PC-9 (cell line): Measurements from ENCODE around the gene LMF1. TPM values are rescaled to one million over a fixed set of nuclear protein-coding genes. Genes with fewer than 3 reads are reported as not detected.

Experiments used
- BruUV-seq: library from RNA; stranded (reverse); fragments of 400-500 nt; replicated peaks from 2 replicates; lab custom pipeline; 2021; lab: Mats Ljungman, UMichigan
- CTCF ChIA-PET: fragments of 300-600 bp; sonication (Branson Sonifier 250); formaldehyde crosslinking; loops from one replicate; lab custom pipeline; 2022; ENCODE audit warnings: antibody characterized with exemption; lab: Charles Lee
- POLR2A ChIA-PET: fragments of 300-600 bp; sonication (Branson Sonifier 250); formaldehyde crosslinking; loops from one replicate; lab custom pipeline; 2022; ENCODE audit warnings: antibody characterized with exemption; ENCODE audit not compliant: unreplicated experiment; lab: Charles Lee
- DNase-seq, 2 experiments: peaks; one replicate each; pipeline versions ENCODE4 v3.0.0 to v3.0.0-alpha.2; 2015 to 2022; ENCODE audit warnings: mixed read lengths in 1 of 2
- H2AFZ ChIP-seq: fragments of 200-600 bp; sonication (generic); 2 replicates; pipeline ENCODE4 v1.8.1; 2017; ENCODE audit warnings: antibody characterized with exemption
- H3F3A ChIP-seq: fragments of 200-600 bp; sonication (generic); 2 replicates; pipeline ENCODE4 v1.8.1; 2017; ENCODE audit warnings: antibody characterized with exemption, mild to moderate bottlenecking, low read depth; ENCODE audit not compliant: insufficient read depth
- H3K27ac ChIP-seq: fragments of 200-600 bp; sonication (generic); 2 replicates; pipeline ENCODE4 v1.6.1; 2016; ENCODE audit warnings: mixed run types
- H3K27me3 ChIP-seq: fragments of 200-600 bp; sonication (generic); 2 replicates; pipeline ENCODE4 v1.6.1; 2016; ENCODE audit warnings: low read depth, mixed run types; ENCODE audit not compliant: insufficient read depth
- H3K36me3 ChIP-seq: fragments of 200-600 bp; sonication (generic); 2 replicates; pipeline ENCODE4 v1.6.1; 2016; ENCODE audit warnings: low read depth, mixed run types
- H3K4me1 ChIP-seq: fragments of 200-600 bp; sonication (generic); replicated peaks from 2 replicates; pipeline ENCODE4 v1.6.1; 2016; ENCODE audit warnings: mixed run types; ENCODE audit not compliant: insufficient read depth
- H3K4me2 ChIP-seq: fragments of 200-600 bp; sonication (generic); 2 replicates; pipeline ENCODE4 v1.6.1; 2017; ENCODE audit warnings: mixed run types
- H3K4me3 ChIP-seq: fragments of 200-600 bp; sonication (generic); 2 replicates; pipeline ENCODE4 v1.6.1; 2016; ENCODE audit warnings: mixed run types
- H3K79me2 ChIP-seq: fragments of 200-600 bp; sonication (generic); 2 replicates; pipeline ENCODE4 v1.6.1; 2017; ENCODE audit warnings: low read depth, mixed run types
- H3K9me2 ChIP-seq: fragments of 200-600 bp; sonication (generic); 2 replicates; pipeline ENCODE4 v1.8.1; 2017; ENCODE audit warnings: mild to moderate bottlenecking; ENCODE audit not compliant: insufficient read depth
- H3K9me3 ChIP-seq: fragments of 200-600 bp; sonication (generic); 2 replicates; pipeline ENCODE4 v1.8.1; 2016; ENCODE audit warnings: low read depth; ENCODE audit not compliant: insufficient read depth
- H4K20me1 ChIP-seq: fragments of 200-600 bp; sonication (generic); 2 replicates; pipeline ENCODE4 v1.8.1; 2017; ENCODE audit not compliant: insufficient read depth
- CTCF ChIP-seq: fragments of 200-600 bp; sonication (generic); conservative IDR thresholded peaks from 2 replicates; pipeline ENCODE4 v1.6.1; 2017; ENCODE audit warnings: mixed run types, antibody characterized with exemption, mild to moderate bottlenecking, moderate library complexity
- EZH2 ChIP-seq: fragments of 200-600 bp; sonication (generic); IDR thresholded peaks from 2 replicates; pipeline ENCODE4 v1.8.0; 2017; ENCODE audit warnings: antibody characterized with exemption, low read depth
- intact Hi-C: fragments of 100-400 bp; cut with micrococcal nuclease; formaldehyde crosslinking; loops from one replicate; pipeline ENCODE4 v1.10.0; 2022; ENCODE audit not compliant: unreplicated experiment
- total RNA-seq: library from RNA; stranded (reverse); gene quantifications from 2 replicates; pipeline ENCODE4 v1.2.3, GENCODE V29; 2021

Gene LMF1
- total RNA-seq, 1 experiment from 2014 or later: 31.3 TPM

- CTCF ChIA-PET: no interaction called here
- DNase-seq: no peak
- intact Hi-C loops: no loop called here
- Histone ChIP-seq H3K4me3 (no peak overlapping the region), H3K27ac (no peak overlapping the region), H3K27me3 (peaks cover 59% of the 10 kb centered on the region), H3K9me2 (no peaks in the 10 kb centered on the region), H3K36me3 (no peaks in the 10 kb centered on the region), H3F3A (0 out of 2 replicates have a peak, but pooled peaks cover 9% of the 10 kb centered on the region), H3K4me2 (no peak overlapping the region), H2AFZ (no peak overlapping the region), H3K9me3 (no peaks in the 10 kb centered on the region), H4K20me1 (no peaks in the 10 kb centered on the region; the same call in 1 of the 2 replicates), H3K4me1 (peaks cover 15% of the 10 kb centered on the region), H3K79me2 (no peaks in the 10 kb centered on the region)
- BruUV-seq: no TSS peak
- POLR2A ChIA-PET: no interaction called here
- no peak for TF ChIP-seq CTCF
- no peak for TF ChIP-seq EZH2
Observed at GRCh38 chr16:1011316-1012082, 40.7 kb upstream of the LMF1 start.

GRCh38 chr16:1010815-1011214, 40.0 kb upstream of the LMF1 start:
- POLR2A ChIA-PET: no interaction called here
- no peaks in the 10 kb centered on the region for H3K9me2 ChIP-seq
- DNase-seq: no peak
- intact Hi-C loops: no loop called here
- H3K9me3 ChIP-seq: no peaks in the 10 kb centered on the region
- H3F3A ChIP-seq: 0 out of 2 replicates have a peak, but pooled peaks cover 13% of the 10 kb centered on the region
- CTCF ChIA-PET: no interaction called here
- no peak overlapping the region for H3K27ac ChIP-seq
- no peak overlapping the region for H3K4me3 ChIP-seq
- H3K36me3 ChIP-seq: no peaks in the 10 kb centered on the region
- no peak overlapping the region for H2AFZ ChIP-seq
- no peak overlapping the region for H3K4me2 ChIP-seq
- H4K20me1 ChIP-seq: no peaks in the 10 kb centered on the region; the same call in 1 of the 2 replicates
- peaks cover 15% of the 10 kb centered on the region for H3K4me1 ChIP-seq
- no peaks in the 10 kb centered on the region for H3K79me2 ChIP-seq
- TF ChIP-seq CTCF: no peak
- TF ChIP-seq EZH2: no peak
- BruUV-seq: no TSS peak
- H3K27me3 ChIP-seq: peaks cover 55% of the 10 kb centered on the region

- peaks cover 55% of the 10 kb centered on the region for H3K27me3 ChIP-seq
- H3K9me3 ChIP-seq: no peaks in the 10 kb centered on the region
- BruUV-seq: no TSS peak
- H3F3A ChIP-seq: peaks cover 19% of the 10 kb centered on the region; the same call in 1 of the 2 replicates
- no peaks in the 10 kb centered on the region for H3K9me2 ChIP-seq
- ChIA-PET CTCF (no interaction called here), POLR2A (no interaction called here)
- no peak overlapping the region for H2AFZ ChIP-seq
- no peak overlapping the region for H3K4me3 ChIP-seq
- no peak overlapping the region for H3K4me2 ChIP-seq
- TF ChIP-seq CTCF (no peak), EZH2 (no peak)
- no peak overlapping the region for H3K27ac ChIP-seq
- no peaks in the 10 kb centered on the region for H3K36me3 ChIP-seq
- DNase-seq: no peak
- no peaks in the 10 kb centered on the region; the same call in 1 of the 2 replicates for H4K20me1 ChIP-seq
- H3K4me1 ChIP-seq: peaks cover 15% of the 10 kb centered on the region
- H3K79me2 ChIP-seq: no peaks in the 10 kb centered on the region
- intact Hi-C loops: no loop called here
Observed at GRCh38 chr16:1010251-1010650, 39.5 kb upstream of the LMF1 start.
